ENCODE measurements around the gene PDGFC. TPM values are rescaled to one million over a fixed set of nuclear protein-coding genes. Genes with fewer than 3 reads are reported as not detected.

PDGFC gene
- total and polyA plus RNA-seq, 2 experiments from 2014 or later = 35.5 to 63.3 TPM

DNA sequence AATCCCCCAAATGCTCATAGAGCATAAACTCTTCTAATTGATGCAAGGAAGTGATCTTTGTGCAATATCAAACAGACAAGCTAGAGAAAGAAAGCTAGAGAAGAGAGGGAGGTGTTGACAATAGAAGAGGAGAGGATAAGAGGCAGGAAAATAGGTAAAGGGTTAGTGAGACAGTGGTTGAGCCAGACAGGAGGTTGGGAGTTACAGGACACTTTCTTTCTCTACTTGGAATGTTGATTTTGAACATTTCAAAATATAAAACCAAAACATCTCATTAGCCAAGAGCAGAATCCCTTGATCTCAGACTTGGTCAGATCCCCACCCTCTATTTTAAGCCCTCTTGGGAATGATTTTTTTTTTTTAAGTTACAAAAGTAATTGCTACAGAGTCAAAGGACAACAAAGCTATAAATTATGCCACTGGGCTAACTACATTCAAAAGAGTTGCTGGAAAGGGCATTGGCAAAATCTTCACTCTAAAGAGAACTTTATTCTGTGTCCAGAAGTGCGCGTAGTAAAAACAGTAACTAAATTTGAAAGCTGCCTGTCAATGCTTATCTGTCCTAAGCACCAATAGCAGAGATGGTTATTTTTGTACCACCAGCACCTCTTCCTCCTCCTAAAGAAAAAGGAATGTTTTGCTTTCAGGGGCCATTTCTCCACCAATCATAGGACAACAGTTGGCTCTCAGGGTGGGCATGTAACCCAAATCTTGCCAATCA is 133.8 kb downstream of the PDGFC start:
- Histone ChIP-seq H4K20me1 (ENCODE audit: insufficient read depth, poor library complexity, severe bottlenecking) (no peaks in the 10 kb centered on the region), H3K4me2 (no peak overlapping the region), H3K27ac (no peak overlapping the region), H2AFZ (no peak overlapping the region), H3K4me1 (ENCODE audit: insufficient read depth) (no peaks in the 10 kb centered on the region), H3K27me3 (no peaks in the 10 kb centered on the region), H3K4me3 (no peak overlapping the region), H3K36me3 (replicated peaks; ENCODE audit: insufficient read depth, low read depth) (no peaks in the 10 kb centered on the region), H3K9me2 (replicated peaks; ENCODE audit: insufficient read depth) (no peaks in the 10 kb centered on the region), H3K79me2 (peaks cover 16% of the 10 kb centered on the region), H3K9me3 (ENCODE audit: low read depth) (peaks cover 18% of the 10 kb centered on the region)
- DNase-seq (ENCODE audit: low spot score) = no peak
- TF ChIP-seq, protein P1, sequence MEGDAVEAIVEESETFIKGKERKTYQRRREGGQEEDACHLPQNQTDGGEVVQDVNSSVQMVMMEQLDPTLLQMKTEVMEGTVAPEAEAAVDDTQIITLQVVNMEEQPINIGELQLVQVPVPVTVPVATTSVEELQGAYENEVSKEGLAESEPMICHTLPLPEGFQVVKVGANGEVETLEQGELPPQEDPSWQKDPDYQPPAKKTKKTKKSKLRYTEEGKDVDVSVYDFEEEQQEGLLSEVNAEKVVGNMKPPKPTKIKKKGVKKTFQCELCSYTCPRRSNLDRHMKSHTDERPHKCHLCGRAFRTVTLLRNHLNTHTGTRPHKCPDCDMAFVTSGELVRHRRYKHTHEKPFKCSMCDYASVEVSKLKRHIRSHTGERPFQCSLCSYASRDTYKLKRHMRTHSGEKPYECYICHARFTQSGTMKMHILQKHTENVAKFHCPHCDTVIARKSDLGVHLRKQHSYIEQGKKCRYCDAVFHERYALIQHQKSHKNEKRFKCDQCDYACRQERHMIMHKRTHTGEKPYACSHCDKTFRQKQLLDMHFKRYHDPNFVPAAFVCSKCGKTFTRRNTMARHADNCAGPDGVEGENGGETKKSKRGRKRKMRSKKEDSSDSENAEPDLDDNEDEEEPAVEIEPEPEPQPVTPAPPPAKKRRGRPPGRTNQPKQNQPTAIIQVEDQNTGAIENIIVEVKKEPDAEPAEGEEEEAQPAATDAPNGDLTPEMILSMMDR (IDR thresholded peaks at IDR 0.05; ENCODE audit: poor library complexity) = no peak
- TF ChIP-seq EZH2phosphoT487 (IDR thresholded peaks at IDR 0.05; ENCODE audit: low read depth, severe bottlenecking, unreplicated experiment) (no peak), EZH2 (IDR thresholded peaks at IDR 0.05; ENCODE audit: borderline replicate concordance) (no peak)
- 100% methylated on average over 2 of the region's 2 CpGs for WGBS (ENCODE audit: low lambda C conversion rate, missing lambda C conversion rate)

DNA sequence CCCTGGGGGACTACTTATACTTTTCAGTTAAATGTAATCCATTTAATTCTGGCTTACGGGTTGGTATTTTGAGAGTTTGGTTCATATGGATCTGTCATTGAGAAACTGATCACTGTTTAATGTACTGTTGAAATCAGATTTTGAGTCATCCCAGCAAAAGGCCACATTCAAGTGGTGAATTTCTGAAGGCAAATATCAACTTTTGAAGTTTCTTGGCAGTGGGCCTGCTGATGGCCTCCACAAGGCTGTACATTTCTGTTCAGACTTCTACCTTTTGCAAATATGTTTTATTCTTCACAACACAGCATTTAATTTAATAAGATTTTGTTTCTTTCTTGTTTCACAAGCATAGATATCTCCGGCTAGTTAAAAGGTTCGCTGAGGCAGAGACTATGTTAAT is 138.7 kb downstream of the PDGFC start:
- H3K9me3 ChIP-seq (ENCODE audit: low read depth) = no peaks in the 10 kb centered on the region
- H3K27ac ChIP-seq = no peak overlapping the region
- no peak for TF ChIP-seq EZH2 (IDR thresholded peaks at IDR 0.05; ENCODE audit: borderline replicate concordance)
- TF ChIP-seq, protein P1 (IDR thresholded peaks at IDR 0.05; ENCODE audit: poor library complexity) = no peak
- TF ChIP-seq EZH2phosphoT487 (IDR thresholded peaks at IDR 0.05; ENCODE audit: low read depth, severe bottlenecking, unreplicated experiment) = no peak
- no peaks in the 10 kb centered on the region for H3K27me3 ChIP-seq
- 91% methylated on average over 3 of the region's 3 CpGs for WGBS (ENCODE audit: low lambda C conversion rate, missing lambda C conversion rate)
- H3K4me2 ChIP-seq = no peak overlapping the region
- peaks cover 11% of the 10 kb centered on the region for H3K79me2 ChIP-seq
- H3K4me1 ChIP-seq (ENCODE audit: insufficient read depth) = no peaks in the 10 kb centered on the region
- no peaks in the 10 kb centered on the region for H3K9me2 ChIP-seq (replicated peaks; ENCODE audit: insufficient read depth)
- no peak overlapping the region for H2AFZ ChIP-seq
- no peak overlapping the region for H3K4me3 ChIP-seq
- no peaks in the 10 kb centered on the region for H3K36me3 ChIP-seq (replicated peaks; ENCODE audit: insufficient read depth, low read depth)
- no peaks in the 10 kb centered on the region for H4K20me1 ChIP-seq (ENCODE audit: insufficient read depth, poor library complexity, severe bottlenecking)
- no peak for DNase-seq (ENCODE audit: low spot score)

DNA sequence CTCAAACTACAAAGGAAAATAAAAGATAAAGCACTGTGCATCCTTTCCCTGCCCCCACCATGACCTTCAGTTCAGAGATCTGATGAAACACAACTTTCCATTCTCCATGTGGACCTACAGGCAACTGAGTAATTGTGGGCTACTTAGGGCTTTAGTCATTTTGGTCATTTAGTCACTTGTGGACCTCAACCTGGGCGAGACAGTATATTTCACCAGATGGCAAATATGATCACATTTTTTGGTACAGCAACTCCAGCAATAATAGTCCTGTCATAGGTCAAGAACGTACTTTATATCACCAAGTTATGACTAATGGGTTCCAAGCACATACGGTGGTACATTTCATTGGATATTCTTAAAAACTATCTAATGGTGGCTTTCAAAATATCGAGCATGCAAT is 141.2 kb downstream of the PDGFC start:
- no peak overlapping the region for H3K27ac ChIP-seq
- H3K9me2 ChIP-seq (replicated peaks; ENCODE audit: insufficient read depth) = no peaks in the 10 kb centered on the region
- H3K79me2 ChIP-seq = peaks cover 7% of the 10 kb centered on the region
- TF ChIP-seq, protein P1 (IDR thresholded peaks at IDR 0.05; ENCODE audit: poor library complexity) = no peak
- TF ChIP-seq EZH2 (IDR thresholded peaks at IDR 0.05; ENCODE audit: borderline replicate concordance) = no peak
- TF ChIP-seq EZH2phosphoT487 (IDR thresholded peaks at IDR 0.05; ENCODE audit: low read depth, severe bottlenecking, unreplicated experiment) = no peak
- no peak overlapping the region for H3K4me3 ChIP-seq
- H3K27me3 ChIP-seq = no peaks in the 10 kb centered on the region
- no peaks in the 10 kb centered on the region for H3K9me3 ChIP-seq (ENCODE audit: low read depth)
- H2AFZ ChIP-seq = no peak overlapping the region
- no peak overlapping the region for H3K4me2 ChIP-seq
- no peak for DNase-seq (ENCODE audit: low spot score)
- no peaks in the 10 kb centered on the region for H3K36me3 ChIP-seq (replicated peaks; ENCODE audit: insufficient read depth, low read depth)
- WGBS (ENCODE audit: low lambda C conversion rate, missing lambda C conversion rate) = 98% methylated on average over 4 of the region's 4 CpGs
- H3K4me1 ChIP-seq (ENCODE audit: insufficient read depth) = no peaks in the 10 kb centered on the region
- no peaks in the 10 kb centered on the region for H4K20me1 ChIP-seq (ENCODE audit: insufficient read depth, poor library complexity, severe bottlenecking)

All from hepatocyte (in vitro differentiated cells).